ENCODE results near the gene MSH3.

The MSH3 gene

DNA sequence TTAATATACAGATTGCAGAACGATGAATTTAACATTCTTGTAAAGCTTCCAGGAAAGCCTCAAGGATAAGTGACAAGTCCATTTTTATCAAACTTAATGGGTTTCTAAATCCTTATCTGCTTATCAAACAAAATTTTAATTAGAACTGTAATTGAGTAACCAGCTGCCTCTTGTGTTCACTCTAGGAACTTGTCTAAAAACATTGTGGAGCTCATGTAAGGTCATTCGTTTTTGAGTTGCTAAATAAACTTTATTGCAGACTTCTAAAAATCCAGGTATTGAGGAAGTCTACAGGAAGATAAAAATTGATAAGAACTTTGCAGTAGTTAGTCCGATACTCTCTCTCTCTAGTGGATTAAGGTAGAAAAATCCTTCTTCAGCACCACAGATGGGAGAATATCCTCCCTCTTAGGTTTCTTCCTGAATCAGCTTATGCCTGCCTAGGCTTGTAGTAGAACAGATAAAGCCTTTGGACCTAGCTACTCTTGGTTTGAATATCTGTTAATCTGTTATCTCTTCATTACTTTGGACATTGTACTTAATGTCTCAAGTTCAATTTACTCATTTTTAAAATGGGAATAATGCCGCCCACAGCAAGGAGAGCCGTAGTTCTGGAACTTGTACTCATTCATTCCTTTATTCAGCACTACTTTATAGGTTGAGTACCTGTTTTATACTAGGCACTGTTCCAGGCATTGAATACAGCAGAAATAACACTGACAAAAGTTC, 60.3 kb downstream of the MSH3 start:
- Histone ChIP-seq H3K9me3 (ENCODE audit: control insufficient read depth in 1 of 2, low read length in 2 of 2) (peaks cover 2 to 3% of the 10 kb centered on the region in 2 donors), H3K27me3 (ENCODE audit: control insufficient read depth in 1 of 2, insufficient read depth in 2 of 2, low read length in 2 of 2) (no peaks in the 10 kb centered on the region), H3K36me3 (ENCODE audit: control insufficient read depth in 1 of 2, insufficient read depth in 2 of 2, low read length in 2 of 2) (peaks cover 3 to 10% of the 10 kb centered on the region in 2 donors), H3K4me1 (ENCODE audit: control insufficient read depth in 1 of 2, insufficient read depth in 2 of 2, low read length in 2 of 2) (peaks cover 0 to 6% of the 10 kb centered on the region in 2 donors), H3K9ac (ENCODE audit: low read depth in 1 of 2, low read length in 2 of 2) (no peak overlapping the region), H3K27ac (ENCODE audit: low read depth, low read length) (no peak overlapping the region), H3K4me3 (ENCODE audit: low read depth in 1 of 2, low read length in 2 of 2) (no peak overlapping the region)

DNA sequence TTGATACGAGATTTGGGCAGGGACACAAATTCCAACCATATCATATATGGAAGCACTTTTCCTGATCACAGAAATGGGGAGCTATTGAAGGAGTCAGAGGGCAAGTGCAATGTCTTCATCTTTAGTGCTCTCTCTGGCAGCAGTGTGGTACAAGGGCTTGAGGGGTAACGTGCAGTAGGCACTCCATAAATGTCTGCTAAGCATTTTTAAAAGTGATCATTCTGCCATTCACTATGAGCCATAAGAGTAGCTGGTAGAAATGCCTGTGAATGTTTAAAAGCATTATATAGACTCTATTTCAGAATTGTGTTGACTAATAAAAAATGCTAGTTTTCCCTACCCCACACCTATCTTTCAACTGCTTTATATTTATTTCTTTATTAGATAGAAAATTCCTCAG, 61.4 kb downstream of the MSH3 start:
- Histone ChIP-seq H3K4me1 (ENCODE audit: control insufficient read depth in 1 of 2, insufficient read depth in 2 of 2, low read length in 2 of 2) (peaks cover 0 to 6% of the 10 kb centered on the region in 2 donors), H3K27me3 (ENCODE audit: control insufficient read depth in 1 of 2, insufficient read depth in 2 of 2, low read length in 2 of 2) (no peaks in the 10 kb centered on the region), H3K27ac (ENCODE audit: low read depth, low read length) (no peak overlapping the region), H3K9ac (ENCODE audit: low read depth in 1 of 2, low read length in 2 of 2) (no peak overlapping the region), H3K36me3 (ENCODE audit: control insufficient read depth in 1 of 2, insufficient read depth in 2 of 2, low read length in 2 of 2) (peaks cover 5 to 14% of the 10 kb centered on the region in 2 donors), H3K4me3 (ENCODE audit: low read depth in 1 of 2, low read length in 2 of 2) (no peak overlapping the region), H3K9me3 (ENCODE audit: control insufficient read depth in 1 of 2, low read length in 2 of 2) (peaks cover 3 to 10% of the 10 kb centered on the region in 2 donors)

- Histone ChIP-seq H3K4me3 (ENCODE audit: low read depth in 1 of 2, low read length in 2 of 2) (no peak overlapping the region), H3K36me3 (ENCODE audit: control insufficient read depth in 1 of 2, insufficient read depth in 2 of 2, low read length in 2 of 2) (peaks cover 10 to 12% of the 10 kb centered on the region in 2 donors), H3K4me1 (ENCODE audit: control insufficient read depth in 1 of 2, insufficient read depth in 2 of 2, low read length in 2 of 2) (no peaks in the 10 kb centered on the region), H3K9me3 (ENCODE audit: control insufficient read depth in 1 of 2, low read length in 2 of 2) (peaks cover 3 to 10% of the 10 kb centered on the region in 2 donors), H3K9ac (ENCODE audit: low read depth in 1 of 2, low read length in 2 of 2) (no peak overlapping the region), H3K27ac (ENCODE audit: low read depth, low read length) (no peak overlapping the region), H3K27me3 (ENCODE audit: control insufficient read depth in 1 of 2, insufficient read depth in 2 of 2, low read length in 2 of 2) (no peaks in the 10 kb centered on the region)
Measured at GRCh38 chr5:80720181-80720580, 65.7 kb downstream of the MSH3 start.

GRCh38 chr5:80722916-80723315, 68.5 kb downstream of the MSH3 start:
- Histone ChIP-seq H3K27ac (ENCODE audit: low read depth, low read length) (no peak overlapping the region), H3K27me3 (ENCODE audit: control insufficient read depth in 1 of 2, insufficient read depth in 2 of 2, low read length in 2 of 2) (no peaks in the 10 kb centered on the region), H3K9me3 (ENCODE audit: control insufficient read depth in 1 of 2, low read length in 2 of 2) (peaks cover 3 to 10% of the 10 kb centered on the region in 2 donors), H3K9ac (ENCODE audit: low read depth in 1 of 2, low read length in 2 of 2) (no peak overlapping the region), H3K4me1 (ENCODE audit: control insufficient read depth in 1 of 2, insufficient read depth in 2 of 2, low read length in 2 of 2) (no peaks in the 10 kb centered on the region), H3K4me3 (ENCODE audit: low read depth in 1 of 2, low read length in 2 of 2) (no peak overlapping the region), H3K36me3 (ENCODE audit: control insufficient read depth in 1 of 2, insufficient read depth in 2 of 2, low read length in 2 of 2) (peaks cover 10 to 32% of the 10 kb centered on the region in 2 donors)

DNA sequence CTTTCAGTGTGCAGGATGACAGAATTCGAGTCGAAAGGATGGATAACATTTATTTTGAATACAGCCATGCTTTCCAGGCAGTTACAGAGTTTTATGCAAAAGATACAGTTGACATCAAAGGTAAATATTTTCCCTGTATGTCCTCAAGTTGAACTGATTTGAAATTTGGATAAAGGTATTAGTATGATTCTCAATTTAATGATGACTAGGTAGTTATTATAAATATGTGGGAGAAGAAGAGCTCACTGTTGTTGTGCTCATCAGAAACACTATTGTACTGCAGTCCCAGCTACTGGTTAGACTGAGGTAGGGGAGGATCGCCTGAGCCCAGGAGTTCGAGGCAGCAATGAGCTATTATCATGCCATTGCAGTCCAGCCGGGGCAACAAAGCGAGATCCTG, 71.0 kb downstream of the MSH3 start:
- Histone ChIP-seq H3K9ac (ENCODE audit: low read depth in 1 of 2, low read length in 2 of 2) (no peak overlapping the region), H3K4me1 (ENCODE audit: control insufficient read depth in 1 of 2, insufficient read depth in 2 of 2, low read length in 2 of 2) (no peaks in the 10 kb centered on the region), H3K27ac (ENCODE audit: low read depth, low read length) (no peak overlapping the region), H3K9me3 (ENCODE audit: control insufficient read depth in 1 of 2, low read length in 2 of 2) (peaks cover 0 to under 1% of the 10 kb centered on the region in 2 donors), H3K36me3 (ENCODE audit: control insufficient read depth in 1 of 2, insufficient read depth in 2 of 2, low read length in 2 of 2) (peaks cover 8 to 30% of the 10 kb centered on the region in 2 donors), H3K4me3 (ENCODE audit: low read depth in 1 of 2, low read length in 2 of 2) (no peak overlapping the region), H3K27me3 (ENCODE audit: control insufficient read depth in 1 of 2, insufficient read depth in 2 of 2, low read length in 2 of 2) (no peaks in the 10 kb centered on the region)

- no peaks in the 10 kb centered on the region for H3K27me3 ChIP-seq (ENCODE audit: control insufficient read depth in 1 of 2, insufficient read depth in 2 of 2, low read length in 2 of 2)
- H3K4me3 ChIP-seq (ENCODE audit: low read depth in 1 of 2, low read length in 2 of 2): no peak overlapping the region
- peaks cover 0 to 5% of the 10 kb centered on the region in 2 donors for H3K36me3 ChIP-seq (ENCODE audit: control insufficient read depth in 1 of 2, insufficient read depth in 2 of 2, low read length in 2 of 2)
- no peak overlapping the region for H3K9ac ChIP-seq (ENCODE audit: low read depth in 1 of 2, low read length in 2 of 2)
- H3K9me3 ChIP-seq (ENCODE audit: control insufficient read depth in 1 of 2, low read length in 2 of 2): no peaks in the 10 kb centered on the region
- H3K4me1 ChIP-seq (ENCODE audit: control insufficient read depth in 1 of 2, insufficient read depth in 2 of 2, low read length in 2 of 2): no peaks in the 10 kb centered on the region
- H3K27ac ChIP-seq (ENCODE audit: low read depth, low read length): no peak overlapping the region
Measured at GRCh38 chr5:80736730-80737129, 82.3 kb downstream of the MSH3 start.

- Histone ChIP-seq H3K4me1 (ENCODE audit: control insufficient read depth in 1 of 2, insufficient read depth in 2 of 2, low read length in 2 of 2) (no peaks in the 10 kb centered on the region), H3K27me3 (ENCODE audit: control insufficient read depth in 1 of 2, insufficient read depth in 2 of 2, low read length in 2 of 2) (no peaks in the 10 kb centered on the region), H3K9ac (ENCODE audit: low read depth in 1 of 2, low read length in 2 of 2) (no peak overlapping the region), H3K27ac (ENCODE audit: low read depth, low read length) (no peak overlapping the region), H3K36me3 (ENCODE audit: control insufficient read depth in 1 of 2, insufficient read depth in 2 of 2, low read length in 2 of 2) (peaks cover 6 to 10% of the 10 kb centered on the region in 2 donors), H3K9me3 (ENCODE audit: control insufficient read depth in 1 of 2, low read length in 2 of 2) (no peaks in the 10 kb centered on the region), H3K4me3 (ENCODE audit: low read depth in 1 of 2, low read length in 2 of 2) (no peak overlapping the region)
Measured at GRCh38 chr5:80738466-80738865, 84.0 kb downstream of the MSH3 start.

DNA sequence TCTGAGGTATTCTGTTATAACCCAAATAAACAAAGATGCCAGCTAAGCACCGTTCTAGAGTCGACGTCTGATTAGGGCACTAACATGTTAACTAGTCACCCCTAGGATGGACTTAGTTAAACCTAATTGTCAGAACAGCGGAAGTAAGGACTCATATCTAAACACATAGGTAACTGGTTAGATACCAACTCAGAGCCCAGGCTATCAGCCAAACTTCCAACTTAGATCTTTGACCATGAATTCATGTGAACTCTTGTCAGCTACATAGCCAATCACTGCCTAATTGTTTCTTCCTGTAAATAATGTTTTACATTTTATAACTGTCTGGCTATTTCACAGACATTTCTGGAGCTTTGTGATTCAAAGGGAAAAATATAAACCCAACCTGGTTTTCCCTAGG, 84.6 kb downstream of the MSH3 start:
- H3K9ac ChIP-seq (ENCODE audit: low read depth in 1 of 2, low read length in 2 of 2): no peak overlapping the region
- H3K4me1 ChIP-seq (ENCODE audit: control insufficient read depth in 1 of 2, insufficient read depth in 2 of 2, low read length in 2 of 2): no peaks in the 10 kb centered on the region
- no peaks in the 10 kb centered on the region for H3K27me3 ChIP-seq (ENCODE audit: control insufficient read depth in 1 of 2, insufficient read depth in 2 of 2, low read length in 2 of 2)
- H3K9me3 ChIP-seq (ENCODE audit: control insufficient read depth in 1 of 2, low read length in 2 of 2): no peaks in the 10 kb centered on the region
- H3K27ac ChIP-seq (ENCODE audit: low read depth, low read length): no peak overlapping the region
- peaks cover 6 to 10% of the 10 kb centered on the region in 2 donors for H3K36me3 ChIP-seq (ENCODE audit: control insufficient read depth in 1 of 2, insufficient read depth in 2 of 2, low read length in 2 of 2)
- no peak overlapping the region for H3K4me3 ChIP-seq (ENCODE audit: low read depth in 1 of 2, low read length in 2 of 2)

- Histone ChIP-seq H3K27ac (ENCODE audit: low read depth, low read length) (no peak overlapping the region), H3K9ac (ENCODE audit: low read depth in 1 of 2, low read length in 2 of 2) (no peak overlapping the region), H3K4me3 (ENCODE audit: low read depth in 1 of 2, low read length in 2 of 2) (no peak overlapping the region), H3K4me1 (ENCODE audit: control insufficient read depth in 1 of 2, insufficient read depth in 2 of 2, low read length in 2 of 2) (no peaks in the 10 kb centered on the region), H3K9me3 (ENCODE audit: control insufficient read depth in 1 of 2, low read length in 2 of 2) (no peaks in the 10 kb centered on the region), H3K27me3 (ENCODE audit: control insufficient read depth in 1 of 2, insufficient read depth in 2 of 2, low read length in 2 of 2) (no peaks in the 10 kb centered on the region), H3K36me3 (ENCODE audit: control insufficient read depth in 1 of 2, insufficient read depth in 2 of 2, low read length in 2 of 2) (peaks cover 6 to 10% of the 10 kb centered on the region in 2 donors)
Measured at GRCh38 chr5:80739496-80739895, 85.0 kb downstream of the MSH3 start.

- no peak overlapping the region for H3K4me3 ChIP-seq (ENCODE audit: low read depth in 1 of 2, low read length in 2 of 2)
- no peak overlapping the region for H3K27ac ChIP-seq (ENCODE audit: low read depth, low read length)
- H3K36me3 ChIP-seq (ENCODE audit: control insufficient read depth in 1 of 2, insufficient read depth in 2 of 2, low read length in 2 of 2): peaks cover 9 to 13% of the 10 kb centered on the region in 2 donors
- H3K9me3 ChIP-seq (ENCODE audit: control insufficient read depth in 1 of 2, low read length in 2 of 2): no peaks in the 10 kb centered on the region
- no peak overlapping the region for H3K9ac ChIP-seq (ENCODE audit: low read depth in 1 of 2, low read length in 2 of 2)
- no peaks in the 10 kb centered on the region for H3K27me3 ChIP-seq (ENCODE audit: control insufficient read depth in 1 of 2, insufficient read depth in 2 of 2, low read length in 2 of 2)
- no peaks in the 10 kb centered on the region for H3K4me1 ChIP-seq (ENCODE audit: control insufficient read depth in 1 of 2, insufficient read depth in 2 of 2, low read length in 2 of 2)
Measured at GRCh38 chr5:80739898-80740297, 85.4 kb downstream of the MSH3 start.
